Pancreas (tissue), 10 donors: ENCODE results near the gene PMEPA1. TPM values are rescaled to one million over a fixed set of nuclear protein-coding genes. Genes with fewer than 3 reads are reported as not detected.

Source experiments
- ATAC-seq, 4 donors: fragments of 200-7000 bp; cut with Tn5 transposase; one replicate each; pipeline versions ENCODE4 v1.8.0 to v1.9.1; 2020; ENCODE audit warnings: mild to moderate bottlenecking in 4 of 4, moderate library complexity in 4 of 4
- DNase-seq, 6 donors: peaks; one replicate each; pipeline ENCODE4 v3.0.0-alpha.2; 2020
- FAIRE-seq: peaks from 2 replicates; lab custom pipeline; 2012; peaks lifted over from hg19 to GRCh38; lab: Jason Lieb, UNC
- H3K27ac ChIP-seq, 4 donors: fragments of 200-600 bp; sonication (generic); 1 replicate in 3 of 4; 2 replicates in 1 of 4; pipeline versions ENCODE4 v1.5.0 to v1.8.0; 2020
- H3K27me3 ChIP-seq, 4 donors: fragments of 200-600 bp; one replicate each; pipeline ENCODE4 v1.8.0; 2021
- H3K36me3 ChIP-seq, 3 donors: fragments of 200-600 bp; sonication (generic) in 1 of 3; one replicate each; pipeline versions ENCODE4 v1.5.0 to v1.8.0; 2020 to 2021
- H3K4me1 ChIP-seq, 3 donors: fragments of 200-600 bp; one replicate each; pipeline ENCODE4 v1.8.0; 2021
- H3K4me3 ChIP-seq, 4 donors: fragments of 200-600 bp; sonication (generic) in 2 of 4; one replicate each; pipeline versions ENCODE4 v1.5.0 to v1.8.0; 2020 to 2021
- H3K9me3 ChIP-seq, 4 donors: fragments of 200-600 bp; one replicate each; pipeline ENCODE4 v1.8.0; 2021
- WGBS, 2 donors: extraction: QIAGEN DNeasy Blood & Tissue Kit; methylation state at CpG; one replicate each; pipeline ENCODE4 v1.1.7; 2013; 5-methylcytosine and 5-hydroxymethylcytosine counted together
- intact Hi-C, 3 donors: fragments of 100-400 bp; cut with DNase I; formaldehyde crosslinking; loops; one replicate each; pipeline versions ENCODE4 v1.11.1 to v1.14.2; 2022
- polyA plus RNA-seq, 2 donors: library from polyadenylated mRNA; stranded (reverse); fragments of 200-250 nt; gene quantifications; one replicate each; pipeline ENCODE4 v1.2.3, GENCODE V29; 2013
- total RNA-seq, 6 donors: library from RNA; stranded (reverse); fragmentation: NEBNext Ultra II Directional in 4 of 6; extraction: Animal tissue kit (Norgen Biotek cat#: 25700) in 4 of 6; gene quantifications; one replicate each; pipeline versions ENCODE4 v1.2.1 to v1.2.4, GENCODE V29; 2021 to 2023
- TF ChIP-seq, protein P1 (sequence below), 4 donors: fragments of 200-600 bp; sonication (generic) in 3 of 4; IDR thresholded peaks; one replicate each; pipeline versions ENCODE4 v1.5.0 to v1.8.0; 2021; ENCODE audit warnings: antibody characterized with exemption in 4 of 4
- donor health status: healthy with polysubstance abuse.
- donor health status: DM: no; HTN: no; CAD: no; lungs with moderate emphysema.
- donor health status: DM: no; HTN: no; CAD: no.
- donor health status: control.
- donor health status: control.
- donor health status: Bipolar disorder and iron deficiency.
- donor health status: DM: yes; HTN: yes; CAD: no.
- donor health status: DM: no; HTN: no; CAD: no.
- donor health status: DM: no; HTN: no; CAD: no.
- donor health status: DM: yes; HTN: yes; CAD: no.

The PMEPA1 gene
- total and polyA plus RNA-seq, 8 donors, result 24.8 to 98.2 (median 33.6) TPM

DNA sequence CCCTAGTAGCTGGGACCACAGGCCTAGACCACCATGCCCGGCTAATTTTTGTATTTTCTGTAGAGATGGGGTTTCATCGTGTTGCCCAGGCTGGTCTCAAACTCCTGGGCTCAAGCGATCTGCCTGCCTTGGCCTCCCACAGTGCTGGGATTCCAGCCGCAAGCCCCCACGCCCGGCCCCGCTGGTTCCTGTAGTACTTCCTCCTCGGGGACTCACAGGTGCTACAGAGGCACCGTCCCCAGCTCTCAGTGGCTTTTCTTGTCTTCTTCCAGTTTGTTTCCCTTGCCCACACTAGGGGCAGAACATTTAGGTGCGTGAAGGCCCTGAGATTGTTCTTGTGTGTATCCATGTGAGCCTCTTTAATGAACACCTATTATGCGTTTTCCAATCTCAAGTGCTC lies 88.8 kb downstream of the PMEPA1 start:
- no peak for ATAC-seq
- no peak for FAIRE-seq
- TF ChIP-seq, protein P1, sequence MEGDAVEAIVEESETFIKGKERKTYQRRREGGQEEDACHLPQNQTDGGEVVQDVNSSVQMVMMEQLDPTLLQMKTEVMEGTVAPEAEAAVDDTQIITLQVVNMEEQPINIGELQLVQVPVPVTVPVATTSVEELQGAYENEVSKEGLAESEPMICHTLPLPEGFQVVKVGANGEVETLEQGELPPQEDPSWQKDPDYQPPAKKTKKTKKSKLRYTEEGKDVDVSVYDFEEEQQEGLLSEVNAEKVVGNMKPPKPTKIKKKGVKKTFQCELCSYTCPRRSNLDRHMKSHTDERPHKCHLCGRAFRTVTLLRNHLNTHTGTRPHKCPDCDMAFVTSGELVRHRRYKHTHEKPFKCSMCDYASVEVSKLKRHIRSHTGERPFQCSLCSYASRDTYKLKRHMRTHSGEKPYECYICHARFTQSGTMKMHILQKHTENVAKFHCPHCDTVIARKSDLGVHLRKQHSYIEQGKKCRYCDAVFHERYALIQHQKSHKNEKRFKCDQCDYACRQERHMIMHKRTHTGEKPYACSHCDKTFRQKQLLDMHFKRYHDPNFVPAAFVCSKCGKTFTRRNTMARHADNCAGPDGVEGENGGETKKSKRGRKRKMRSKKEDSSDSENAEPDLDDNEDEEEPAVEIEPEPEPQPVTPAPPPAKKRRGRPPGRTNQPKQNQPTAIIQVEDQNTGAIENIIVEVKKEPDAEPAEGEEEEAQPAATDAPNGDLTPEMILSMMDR (IDR thresholded peaks at IDR 0.05), result no peak
- H3K4me3 ChIP-seq, result no peak overlapping the region
- H3K9me3 ChIP-seq, result no peaks in the 10 kb centered on the region
- H3K36me3 ChIP-seq, result no peaks in the 10 kb centered on the region
- no peak overlapping the region for H3K27ac ChIP-seq
- H3K4me1 ChIP-seq, result no peaks in the 10 kb centered on the region
- DNase-seq, result no peak
- intact Hi-C loops, result loop anchor here in 1 of 3 donors (10.0 kb wide), 1 partner anchor 564 kb away; no protein-coding TSS in a partner anchor
- WGBS, 2 donors, result 48 to 63% methylated on average over 11 of the region's 11 CpGs
- H3K27me3 ChIP-seq, result no peaks in the 10 kb centered on the region

DNA sequence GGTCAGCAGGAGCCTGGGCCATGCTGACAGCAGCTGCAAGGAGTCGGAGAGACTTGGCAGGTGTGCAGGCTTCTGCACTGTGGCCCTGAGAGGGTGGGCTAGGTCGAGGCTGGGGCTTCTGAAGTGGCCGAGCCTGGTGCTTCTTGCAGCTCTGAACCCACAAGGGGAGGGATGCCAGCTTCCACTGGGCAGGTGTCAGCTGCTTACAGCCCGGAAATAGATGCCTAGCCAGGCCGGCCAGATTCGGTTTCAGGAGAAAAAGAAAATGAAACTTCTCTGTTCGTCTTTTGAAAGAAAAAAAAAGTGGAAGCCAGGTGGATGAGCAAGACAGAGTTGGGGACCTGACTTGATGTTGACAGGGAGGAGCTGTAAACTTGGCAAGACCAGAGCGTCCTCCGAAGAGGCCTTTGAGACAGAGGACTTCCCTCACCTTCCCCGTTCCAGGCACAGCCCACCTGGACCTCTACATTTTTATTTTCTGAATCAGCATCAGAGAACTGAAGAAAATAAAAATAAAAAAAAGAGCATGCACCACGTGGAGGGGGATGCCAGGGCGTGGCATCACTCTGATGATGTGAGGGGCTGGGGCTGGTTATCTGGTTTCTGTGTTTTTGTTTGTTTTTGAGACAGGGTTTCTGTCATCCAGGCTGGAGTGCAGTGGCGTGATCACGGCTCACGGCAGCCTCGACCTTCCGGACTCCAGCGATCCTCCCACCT lies 89.4 kb downstream of the PMEPA1 start, which contains the start of gene ZBP1:
ZBP1 (minus strand) TSS at position 153 of the 717 bp plus-strand sequence; CDS start at position 22, 131 bp downstream.
- TF ChIP-seq, protein P1 (IDR thresholded peaks at IDR 0.05), result no peak
- H3K9me3 ChIP-seq, result no peaks in the 10 kb centered on the region
- H3K4me3 ChIP-seq, result no peak within 1 kb of the TSS
- peak within 1 kb of the TSS in 1 of 4 donors; percentile 17 for H3K27ac ChIP-seq
- no peak for DNase-seq
- H3K4me1 ChIP-seq, result no peaks in the 10 kb centered on the region
- FAIRE-seq, result no peak
- H3K27me3 ChIP-seq, result no peaks in the 10 kb centered on the region
- 49 to 60% methylated on average over 18 of the region's 18 CpGs for WGBS, 2 donors
- peak in 3 of 4 donors; percentile 19 to 34 (median 26) for ATAC-seq
- H3K36me3 ChIP-seq, result no peaks in the 10 kb centered on the region
- intact Hi-C loops, result loop anchor here in 1 of 3 donors (10.0 kb wide), 1 partner anchor 564 kb away; no protein-coding TSS in a partner anchor

DNA sequence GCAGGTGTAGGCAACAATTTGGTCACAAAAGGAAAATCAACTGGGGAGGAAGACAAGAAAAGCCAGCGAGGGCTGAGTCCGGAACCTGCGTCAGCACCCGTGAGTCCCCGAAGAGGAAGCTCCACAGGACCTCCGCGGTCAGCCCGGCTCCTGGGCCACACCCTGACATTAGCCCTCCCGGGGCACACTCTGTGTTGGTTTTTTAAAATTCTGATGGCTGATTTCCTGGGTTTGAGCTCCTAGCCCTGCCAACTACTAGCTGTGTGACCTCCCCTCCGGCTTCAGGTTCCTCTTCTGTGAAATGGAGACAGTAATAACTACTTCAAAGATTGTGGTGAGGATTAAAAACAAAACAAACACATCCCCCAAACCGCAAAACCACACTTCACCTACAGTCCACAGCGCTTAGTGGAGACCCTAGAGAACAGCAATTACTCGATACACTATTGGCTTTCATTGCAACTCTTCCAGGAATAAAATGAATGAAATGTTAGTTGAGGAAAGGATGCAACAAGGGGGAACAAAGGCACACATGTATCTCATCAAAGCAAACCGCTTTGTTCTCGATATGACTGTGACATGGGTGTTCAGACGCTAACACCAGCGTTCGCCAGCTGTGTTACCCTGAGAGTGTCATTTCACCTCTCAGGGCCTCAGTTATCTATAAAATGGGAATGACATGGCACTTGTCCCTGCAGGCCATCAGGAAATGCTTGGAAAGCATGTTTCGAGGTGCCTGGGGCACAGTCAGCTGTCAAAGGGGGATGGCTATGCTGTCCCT lies 90.6 kb downstream of the PMEPA1 start:
- 55 to 73% methylated on average over 19 of the region's 19 CpGs for WGBS, 2 donors
- no peak for FAIRE-seq
- intact Hi-C loops, result no loop called here

DNA sequence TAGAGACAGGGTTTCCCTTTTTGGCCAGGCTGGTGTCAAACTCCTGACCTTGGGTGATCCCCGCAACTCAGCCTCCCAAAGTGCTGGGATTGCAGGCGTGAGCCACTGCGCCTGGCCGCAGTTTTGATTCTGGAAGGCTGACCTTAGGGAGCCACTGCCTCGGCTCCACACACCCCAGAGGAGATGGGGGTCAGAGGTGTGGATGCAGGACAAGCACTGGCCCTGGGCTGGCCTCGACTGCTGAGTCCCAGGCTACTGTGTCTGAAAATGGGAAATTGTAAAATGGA lies 91.1 kb downstream of the PMEPA1 start:
- FAIRE-seq (no peak), DNase-seq (peak in 1 of 6 donors; percentile 5), ATAC-seq (no peak)
- Histone ChIP-seq H3K4me3 (no peak overlapping the region), H3K9me3 (no peaks in the 10 kb centered on the region), H3K36me3 (no peaks in the 10 kb centered on the region), H3K27ac (no peak overlapping the region), H3K4me1 (no peaks in the 10 kb centered on the region), H3K27me3 (no peaks in the 10 kb centered on the region)
- intact Hi-C loops, result no loop called here
- 51 to 59% methylated on average over 6 of the region's 6 CpGs for WGBS, 2 donors
- TF ChIP-seq, protein P1 (IDR thresholded peaks at IDR 0.05), result no peak

More for the DNA sequence above, 90.6 kb downstream of the PMEPA1 start:
- H3K4me1 ChIP-seq, result no peaks in the 10 kb centered on the region
- H3K27me3 ChIP-seq, result no peaks in the 10 kb centered on the region
- TF ChIP-seq, protein P1 (IDR thresholded peaks at IDR 0.05), result no peak
- ATAC-seq, result peak in 3 of 4 donors; percentile 33 to 58 (median 34)
- peak in 1 of 6 donors; percentile 38 for DNase-seq
- H3K9me3 ChIP-seq, result no peaks in the 10 kb centered on the region
- no peaks in the 10 kb centered on the region for H3K36me3 ChIP-seq
- H3K27ac ChIP-seq, result peak overlapping the region in 1 of 4 donors; percentile 12
- H3K4me3 ChIP-seq, result no peak overlapping the region
